SK-N-SH (cell line): ENCODE measurements around the gene PRDX5. TPM values are rescaled to one million over a fixed set of nuclear protein-coding genes. Genes with fewer than 3 reads are reported as not detected.

Experiments
- CTCF ChIA-PET: fragments of 300-600, 350-600 bp; formaldehyde crosslinking; extraction: SDS; loops from one replicate; lab custom pipeline; 2021; lab: Yijun Ruan, JAX
- POLR2A ChIA-PET: fragments of 350-600 bp; sonication (Branson Sonifier 250); formaldehyde crosslinking; extraction: SDS; loops from one replicate; lab custom pipeline; 2020; ENCODE audit warnings: antibody characterized with exemption, inconsistent platforms; lab: Yijun Ruan, JAX
- DNase-seq: peaks from one replicate; pipeline ENCODE4 v3.0.0; 2012
- H2AFZ ChIP-seq: fragments of 200-600 bp; sonication (generic); 2 replicates; pipeline ENCODE4 v1.8.1; 2016; ENCODE audit warnings: antibody characterized with exemption, mild to moderate bottlenecking, low read depth
- H3F3A ChIP-seq: fragments of 200-600 bp; sonication (generic); replicated peaks from 2 replicates; pipeline ENCODE3; 2016; ENCODE audit warnings: antibody characterized with exemption, mild to moderate bottlenecking; ENCODE audit not compliant: insufficient read depth
- H3K27ac ChIP-seq, 2 experiments: fragments of 200-500 bp in 1 of 2; fragments of 200-600 bp in 1 of 2; sonication (Bioruptor generic) in 1 of 2; sonication (generic), shearing (Covaris generic) in 1 of 2; 2 replicates each; pipeline versions ENCODE4 v1.5.1 to v1.6.1; 2014 to 2016; ENCODE audit warnings: low read depth in 2 of 2, inconsistent platforms in 1 of 2, low read length in 1 of 2, mild to moderate bottlenecking in 1 of 2, mixed read lengths in 1 of 2
- H3K27me3 ChIP-seq: fragments of 200-600 bp; sonication (generic), shearing (Covaris generic); 2 replicates; pipeline ENCODE4 v1.6.1; 2016; ENCODE audit warnings: mixed run types; ENCODE audit not compliant: insufficient read depth
- H3K36me3 ChIP-seq, 2 experiments: fragments of 200-500 bp in 1 of 2; fragments of 200-600 bp in 1 of 2; sonication (Bioruptor generic) in 1 of 2; sonication (generic) in 1 of 2; replicated peaks in 1 of 2; 2 replicates each; pipeline versions ENCODE3 to v1.5.1; 2014 to 2016; ENCODE audit warnings: low read length in 1 of 2, mild to moderate bottlenecking in 1 of 2; ENCODE audit not compliant: insufficient read depth in 2 of 2, control insufficient read depth in 1 of 2
- H3K4me1 ChIP-seq, 2 experiments: fragments of 200-500 bp in 1 of 2; fragments of 200-600 bp in 1 of 2; sonication (Bioruptor generic) in 1 of 2; sonication (generic), shearing (Covaris generic) in 1 of 2; 2 replicates each; pipeline versions ENCODE4 v1.5.1 to v1.6.1; 2014 to 2016; ENCODE audit warnings: low read depth in 1 of 2, low read length in 1 of 2, mixed run types in 1 of 2; ENCODE audit not compliant: insufficient read depth in 2 of 2, control insufficient read depth in 1 of 2
- H3K4me2 ChIP-seq: fragments of 200-600 bp; sonication (generic), shearing (Covaris generic); 2 replicates; pipeline ENCODE4 v1.6.1; 2017; ENCODE audit warnings: mixed run types
- H3K4me3 ChIP-seq, 2 experiments: fragments of 200-500 bp in 1 of 2; fragments of 200-600 bp in 1 of 2; sonication (Bioruptor generic) in 1 of 2; sonication (generic), shearing (Covaris generic) in 1 of 2; 2 replicates each; pipeline versions ENCODE4 v1.5.1 to v1.8.1; 2014 to 2016; ENCODE audit warnings: low read depth in 2 of 2, inconsistent platforms in 1 of 2, low read length in 1 of 2, mild to moderate bottlenecking in 1 of 2, mixed read lengths in 1 of 2, moderate library complexity in 1 of 2
- H3K79me2 ChIP-seq: fragments of 200-600 bp; sonication (generic); 2 replicates; pipeline ENCODE4 v1.8.1; 2017; ENCODE audit warnings: mild to moderate bottlenecking; ENCODE audit not compliant: insufficient read depth
- H3K9ac ChIP-seq: fragments of 200-600 bp; sonication (generic); 2 replicates; pipeline ENCODE4 v1.6.1; 2017; ENCODE audit warnings: mixed run types
- H3K9me2 ChIP-seq: fragments of 200-600 bp; sonication (generic); 2 replicates; pipeline ENCODE4 v1.6.1; 2017; ENCODE audit warnings: mixed run types
- H3K9me3 ChIP-seq: fragments of 200-600 bp; sonication (generic); 2 replicates; pipeline ENCODE4 v1.6.1; 2017; ENCODE audit warnings: mixed run types, mild to moderate bottlenecking, moderate library complexity
- H4K20me1 ChIP-seq: fragments of 200-600 bp; sonication (generic); 2 replicates; pipeline ENCODE4 v1.6.1; 2017; ENCODE audit warnings: mild to moderate bottlenecking, mixed run types; ENCODE audit not compliant: insufficient read depth
- EZH2phosphoT487 ChIP-seq: fragments of 200-600 bp; sonication (generic); IDR thresholded peaks from 2 replicates; pipeline ENCODE4 v1.6.1; 2017; ENCODE audit warnings: low read depth, mixed run types, mild to moderate bottlenecking, antibody characterized with exemption, moderate library complexity, borderline replicate concordance
- FOSL2 ChIP-seq: IDR thresholded peaks from 2 replicates; pipeline ENCODE4 v1.4.0; 2012; ENCODE audit warnings: low read depth, mild to moderate bottlenecking, moderate library complexity, borderline replicate concordance
- FOXJ3 ChIP-seq: sonication (generic); formaldehyde crosslinking; IDR thresholded peaks from 2 replicates; pipeline ENCODE4 v1.5.1; 2020; ENCODE audit warnings: mild to moderate bottlenecking, missing genetic modification reagents
- FOXM1 ChIP-seq: IDR thresholded peaks from 2 replicates; pipeline ENCODE4 v1.4.0; 2012; ENCODE audit warnings: low read depth, mild to moderate bottlenecking
- JUND ChIP-seq: IDR thresholded peaks from 2 replicates; pipeline ENCODE4 v1.4.0; 2012
- MEF2A ChIP-seq: IDR thresholded peaks from 2 replicates; pipeline ENCODE4 v1.4.0; 2012; ENCODE audit warnings: low read depth, borderline replicate concordance
- POLR2AphosphoS5 ChIP-seq: IDR thresholded peaks from 2 replicates; pipeline ENCODE4 v1.6.1; 2012; ENCODE audit warnings: low read depth, low read length
- RCOR1 ChIP-seq: fragments of 150-350 bp; IDR thresholded peaks from 2 replicates; pipeline ENCODE4 v1.6.1; 2017; ENCODE audit warnings: antibody characterized with exemption, low read length
- SIN3A ChIP-seq: IDR thresholded peaks from 2 replicates; pipeline ENCODE4 v1.6.1; 2012; ENCODE audit warnings: low read depth, mild to moderate bottlenecking, low read length, moderate library complexity, borderline replicate concordance
- SMC3 ChIP-seq: IDR thresholded peaks from 2 replicates; pipeline ENCODE4 v1.6.1; 2012; ENCODE audit warnings: low read depth, low read length, improper control_type of control experiment
- TEAD4 ChIP-seq: IDR thresholded peaks from 2 replicates; pipeline ENCODE4 v1.4.0; 2012; ENCODE audit warnings: mild to moderate bottlenecking, borderline replicate concordance; ENCODE audit not compliant: insufficient read depth
- WGBS: methylation state at CpG from one replicate; pipeline ENCODE4 v1.1.6; 2017; ENCODE audit warnings: low lambda C conversion rate; 5-methylcytosine and 5-hydroxymethylcytosine counted together
- polyA plus RNA-seq, 3 experiments: library from polyadenylated mRNA; depleted of rRNA; stranded (reverse); fragments of >200 nt; gene quantifications; 2 replicates each; pipeline ENCODE4 v1.2.3, GENCODE V29; 2012
- TF ChIP-seq, protein P1 (sequence below): IDR thresholded peaks from 2 replicates; pipeline ENCODE4 v1.4.0; 2012; ENCODE audit warnings: low read depth, borderline replicate concordance

The PRDX5 gene
- polyA plus RNA-seq, 1 of the 3 experiments (the other 2 are of a cell fraction), result 1,000 TPM

DNA sequence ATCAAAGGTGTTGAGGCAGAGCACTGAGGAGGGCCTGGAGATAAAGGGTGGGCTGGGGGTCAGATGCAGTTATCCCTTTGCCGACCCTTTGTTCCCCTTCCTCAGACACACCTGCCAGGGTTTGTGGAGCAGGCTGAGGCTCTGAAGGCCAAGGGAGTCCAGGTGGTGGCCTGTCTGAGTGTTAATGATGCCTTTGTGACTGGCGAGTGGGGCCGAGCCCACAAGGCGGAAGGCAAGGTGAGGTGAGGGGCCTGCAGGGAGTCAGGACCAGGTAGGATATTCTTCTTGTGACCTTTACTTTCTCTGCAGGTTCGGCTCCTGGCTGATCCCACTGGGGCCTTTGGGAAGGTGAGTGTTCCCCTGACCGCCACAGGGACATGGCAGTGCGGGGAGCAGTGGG lies 2.6 kb downstream of the PRDX5 start:
- Histone ChIP-seq H3K4me3 (no peak overlapping the region), H3K4me2 (no peak overlapping the region), H3K4me1 (peaks cover 0 to 15% of the 10 kb centered on the region in 2 experiments; a peak in 2 of 4 replicates), H2AFZ (no peak overlapping the region), H3K79me2 (peaks cover 39% of the 10 kb centered on the region), H3K9me2 (no peaks in the 10 kb centered on the region), H3K36me3 (peaks cover 0 to 18% of the 10 kb centered on the region in 2 experiments), H3F3A (peaks cover 8% of the 10 kb centered on the region), H4K20me1 (no peaks in the 10 kb centered on the region), H3K9me3 (no peaks in the 10 kb centered on the region), H3K9ac (no peak overlapping the region), H3K27me3 (no peaks in the 10 kb centered on the region), H3K27ac (no peak overlapping the region)
- ChIA-PET CTCF (no interaction called here), POLR2A (no interaction called here)
- 95% methylated on average over 5 of the region's 7 CpGs for WGBS
- no peak for DNase-seq
- no peak for TF ChIP-seq EZH2phosphoT487
- TF ChIP-seq, all 33 proteins: peak for 0

DNA sequence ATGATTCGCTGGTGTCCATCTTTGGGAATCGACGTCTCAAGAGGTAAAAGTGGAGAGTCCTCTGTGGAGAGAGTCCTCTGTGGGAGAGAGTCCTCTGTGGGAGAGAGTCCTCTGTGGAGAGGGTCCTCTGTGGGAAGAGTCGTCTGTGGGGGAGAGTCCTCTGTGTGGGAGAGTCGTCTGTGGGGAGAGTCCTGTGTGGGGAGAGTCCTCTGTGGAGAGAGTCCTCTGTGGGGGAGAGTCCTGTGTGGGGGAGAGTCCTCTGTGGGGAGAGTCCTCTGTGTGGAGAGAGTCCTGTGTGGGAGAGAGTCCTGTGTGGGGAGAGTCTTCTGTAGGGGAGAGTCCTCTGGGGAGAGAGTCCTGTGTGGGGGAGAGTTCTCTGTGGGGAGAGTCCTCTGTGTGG lies 3.1 kb downstream of the PRDX5 start:
- Histone ChIP-seq H3K9me2 (no peaks in the 10 kb centered on the region), H3K27ac (no peak overlapping the region), H2AFZ (no peak overlapping the region), H3F3A (peaks cover 8% of the 10 kb centered on the region), H3K27me3 (no peaks in the 10 kb centered on the region), H3K79me2 (peaks cover 38% of the 10 kb centered on the region), H3K4me3 (no peak overlapping the region), H3K4me1 (peaks cover 0 to 13% of the 10 kb centered on the region in 2 experiments; a peak in 2 of 4 replicates), H3K9ac (no peak overlapping the region), H3K9me3 (no peaks in the 10 kb centered on the region), H3K4me2 (no peak overlapping the region), H4K20me1 (no peaks in the 10 kb centered on the region), H3K36me3 (peaks cover 0 to 14% of the 10 kb centered on the region in 2 experiments)
- CTCF ChIA-PET, result no interaction called here
- DNase-seq, result no peak
- 87% methylated on average over 5 of the region's 5 CpGs for WGBS
- TF ChIP-seq POLR2AphosphoS5 (no peak), JUND (no peak), TEAD4 (no peak), FOXJ3 (CRISPR knock-in tag) (no peak)
- POLR2A ChIA-PET, result no interaction called here

DNA sequence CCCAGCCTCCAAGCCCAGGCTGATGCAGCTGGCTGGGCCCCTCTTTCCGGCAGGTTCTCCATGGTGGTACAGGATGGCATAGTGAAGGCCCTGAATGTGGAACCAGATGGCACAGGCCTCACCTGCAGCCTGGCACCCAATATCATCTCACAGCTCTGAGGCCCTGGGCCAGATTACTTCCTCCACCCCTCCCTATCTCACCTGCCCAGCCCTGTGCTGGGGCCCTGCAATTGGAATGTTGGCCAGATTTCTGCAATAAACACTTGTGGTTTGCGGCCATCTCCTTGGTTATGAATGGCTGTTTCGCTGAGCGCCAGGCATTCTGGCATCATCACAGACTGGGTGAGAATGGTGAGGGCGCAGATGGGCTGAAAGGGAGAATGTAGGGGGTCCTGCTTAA lies 3.6 kb downstream of the PRDX5 start:
- Histone ChIP-seq H3K9ac (no peak overlapping the region), H4K20me1 (no peaks in the 10 kb centered on the region), H2AFZ (no peak overlapping the region), H3K4me3 (no peak overlapping the region), H3K27me3 (no peaks in the 10 kb centered on the region), H3K36me3 (peaks cover 0 to 10% of the 10 kb centered on the region in 2 experiments), H3K4me1 (peaks cover 0 to 9% of the 10 kb centered on the region in 2 experiments; a peak in 1 of 4 replicates), H3K4me2 (no peak overlapping the region), H3K27ac (no peak overlapping the region), H3F3A (peaks cover 5% of the 10 kb centered on the region), H3K9me3 (no peaks in the 10 kb centered on the region), H3K79me2 (peaks cover 33% of the 10 kb centered on the region), H3K9me2 (no peaks in the 10 kb centered on the region)
- CTCF ChIA-PET, result interaction anchor here (0.8 kb wide), 1 partner anchor 20 kb away, joined by 4 read pairs; no protein-coding TSS in a partner anchor
- TF ChIP-seq FOSL2 (no peak), SMC3 (no peak), MEF2A (no peak), FOXM1 (no peak), RCOR1 (no peak), SIN3A (no peak)
- TF ChIP-seq, protein P1, sequence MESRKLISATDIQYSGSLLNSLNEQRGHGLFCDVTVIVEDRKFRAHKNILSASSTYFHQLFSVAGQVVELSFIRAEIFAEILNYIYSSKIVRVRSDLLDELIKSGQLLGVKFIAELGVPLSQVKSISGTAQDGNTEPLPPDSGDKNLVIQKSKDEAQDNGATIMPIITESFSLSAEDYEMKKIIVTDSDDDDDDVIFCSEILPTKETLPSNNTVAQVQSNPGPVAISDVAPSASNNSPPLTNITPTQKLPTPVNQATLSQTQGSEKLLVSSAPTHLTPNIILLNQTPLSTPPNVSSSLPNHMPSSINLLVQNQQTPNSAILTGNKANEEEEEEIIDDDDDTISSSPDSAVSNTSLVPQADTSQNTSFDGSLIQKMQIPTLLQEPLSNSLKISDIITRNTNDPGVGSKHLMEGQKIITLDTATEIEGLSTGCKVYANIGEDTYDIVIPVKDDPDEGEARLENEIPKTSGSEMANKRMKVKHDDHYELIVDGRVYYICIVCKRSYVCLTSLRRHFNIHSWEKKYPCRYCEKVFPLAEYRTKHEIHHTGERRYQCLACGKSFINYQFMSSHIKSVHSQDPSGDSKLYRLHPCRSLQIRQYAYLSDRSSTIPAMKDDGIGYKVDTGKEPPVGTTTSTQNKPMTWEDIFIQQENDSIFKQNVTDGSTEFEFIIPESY, result no peak
- POLR2A ChIA-PET, result no interaction called here
- 96% methylated on average over 4 of the region's 5 CpGs for WGBS
- no peak for DNase-seq
